ENCODE measurements around the gene CTU1. TPM values are rescaled to one million over a fixed set of nuclear protein-coding genes. Genes with fewer than 3 reads are reported as not detected.

The CTU1 gene
- total and polyA plus RNA-seq, 2 donors (not counting 1 experiment from before 2014, with no cell fraction given) = 8.1 to 8.4 TPM

DNA sequence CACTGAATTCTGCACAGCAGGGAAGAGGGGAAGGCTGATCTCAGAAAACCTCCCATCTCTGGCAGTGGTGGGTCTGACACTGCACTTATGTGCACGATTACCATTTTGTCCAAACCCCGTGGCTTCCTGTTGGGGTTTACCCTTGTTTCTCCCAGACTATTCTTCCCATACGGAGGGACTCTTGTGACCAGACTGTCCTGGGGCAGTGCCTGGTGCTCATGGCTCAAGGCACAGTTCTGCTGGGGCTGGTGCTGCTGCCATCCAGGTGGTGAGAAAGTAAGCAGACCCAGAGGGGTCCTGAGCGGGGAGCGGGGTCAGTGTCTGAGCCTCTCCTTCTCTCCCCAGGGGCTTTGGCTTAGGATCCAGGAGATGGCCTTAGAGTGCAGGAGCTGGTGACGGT, 11.4 kb upstream of the CTU1 start:
- Histone ChIP-seq H3K27me3 (replicated peaks in 1 of 4; ENCODE audit: control extremely low read depth in 1 of 4, control insufficient read depth in 3 of 4, insufficient read depth in 4 of 4, low read length in 3 of 4) (peaks cover 0 to 6% (median 0%) of the 10 kb centered on the region in 4 experiments), H3K36me3 (replicated peaks in 1 of 2; ENCODE audit: control extremely low read depth in 1 of 2, control insufficient read depth in 1 of 2, extremely low read depth in 1 of 2, insufficient read depth in 2 of 2, low read length in 1 of 2) (no peaks in the 10 kb centered on the region), H3K79me2 (ENCODE audit: control insufficient read depth, insufficient read depth, low read length) (no peaks in the 10 kb centered on the region), H3K4me3 (ENCODE audit: control extremely low read depth in 1 of 5, extremely low read depth in 1 of 5, insufficient read depth in 1 of 5, low read depth in 2 of 5, low read length in 4 of 5) (no peak overlapping the region), H3K9ac (ENCODE audit: low read length) (no peak overlapping the region), H3K4me2 (replicated peaks; ENCODE audit: low read depth, low read length, poor library complexity, severe bottlenecking) (no peak overlapping the region), H3K9me3 (ENCODE audit: control extremely low read depth in 1 of 3, control insufficient read depth in 2 of 3, insufficient read depth in 1 of 3, low read length in 2 of 3) (no peaks in the 10 kb centered on the region), H4K20me1 (ENCODE audit: control insufficient read depth, insufficient read depth, low read length, poor library complexity, severe bottlenecking) (no peaks in the 10 kb centered on the region), H3K27ac (ENCODE audit: low read length in 2 of 2) (no peak overlapping the region), H3K4me1 (ENCODE audit: control insufficient read depth in 2 of 2, insufficient read depth in 2 of 2, low read length in 2 of 2) (peaks cover 8 to 14% of the 10 kb centered on the region in 2 donors), H2AFZ (ENCODE audit: insufficient read depth, low read depth, low read length, poor library complexity, severe bottlenecking) (no peak overlapping the region)
- DNase-seq = no peak
- TF ChIP-seq, protein P1, sequence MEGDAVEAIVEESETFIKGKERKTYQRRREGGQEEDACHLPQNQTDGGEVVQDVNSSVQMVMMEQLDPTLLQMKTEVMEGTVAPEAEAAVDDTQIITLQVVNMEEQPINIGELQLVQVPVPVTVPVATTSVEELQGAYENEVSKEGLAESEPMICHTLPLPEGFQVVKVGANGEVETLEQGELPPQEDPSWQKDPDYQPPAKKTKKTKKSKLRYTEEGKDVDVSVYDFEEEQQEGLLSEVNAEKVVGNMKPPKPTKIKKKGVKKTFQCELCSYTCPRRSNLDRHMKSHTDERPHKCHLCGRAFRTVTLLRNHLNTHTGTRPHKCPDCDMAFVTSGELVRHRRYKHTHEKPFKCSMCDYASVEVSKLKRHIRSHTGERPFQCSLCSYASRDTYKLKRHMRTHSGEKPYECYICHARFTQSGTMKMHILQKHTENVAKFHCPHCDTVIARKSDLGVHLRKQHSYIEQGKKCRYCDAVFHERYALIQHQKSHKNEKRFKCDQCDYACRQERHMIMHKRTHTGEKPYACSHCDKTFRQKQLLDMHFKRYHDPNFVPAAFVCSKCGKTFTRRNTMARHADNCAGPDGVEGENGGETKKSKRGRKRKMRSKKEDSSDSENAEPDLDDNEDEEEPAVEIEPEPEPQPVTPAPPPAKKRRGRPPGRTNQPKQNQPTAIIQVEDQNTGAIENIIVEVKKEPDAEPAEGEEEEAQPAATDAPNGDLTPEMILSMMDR (IDR thresholded peaks at IDR 0.05) = no peak
- TF ChIP-seq EZH2 (IDR thresholded peaks at IDR 0.05; ENCODE audit: borderline replicate concordance, insufficient read depth, low read depth, low read length, poor library complexity, severe bottlenecking) = no peak
- ChIA-PET CTCF (no interaction called here), POLR2A (no interaction called here)
- no peaks in the 10 kb centered on the region for H3K9me3 Mint-ChIP-seq (ENCODE audit: insufficient read depth)
- no peak overlapping the region for H3K27ac Mint-ChIP-seq
- H3K4me3 Mint-ChIP-seq = no peak overlapping the region
- no peak for ATAC-seq (ENCODE audit: low read depth)
- intact Hi-C loops (cut with micrococcal nuclease) = no loop called here
- peaks cover 34% of the 10 kb centered on the region for H3K27me3 Mint-ChIP-seq
- peaks cover 10% of the 10 kb centered on the region for H3K4me1 Mint-ChIP-seq
- 81% methylated on average over 5 of the region's 6 CpGs for WGBS (ENCODE audit: insufficient coverage)

DNA sequence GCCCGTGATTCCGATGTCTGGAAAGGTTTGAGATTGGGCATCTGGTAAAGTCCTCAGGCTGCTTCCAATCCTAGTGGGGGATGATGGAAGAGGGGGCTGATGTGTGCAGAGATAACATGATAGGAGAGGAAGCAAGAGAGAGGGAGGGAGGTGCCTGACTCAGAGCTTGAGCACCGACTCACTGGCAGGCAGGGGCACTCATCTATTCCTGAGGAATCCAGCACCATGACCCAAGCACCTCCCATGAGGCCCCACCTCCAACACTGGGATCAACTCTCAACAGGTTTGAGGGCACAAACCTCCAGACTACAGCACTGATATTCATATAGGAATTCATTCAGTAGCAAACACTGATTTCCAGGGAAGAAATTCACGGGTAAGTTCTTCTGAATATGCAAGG, 10.9 kb upstream of the CTU1 start:
- H3K27ac ChIP-seq (ENCODE audit: low read length in 2 of 2) = no peak overlapping the region
- Mint-ChIP-seq H3K4me1 (peaks cover 10% of the 10 kb centered on the region), H3K4me3 (no peak overlapping the region), H3K9me3 (ENCODE audit: insufficient read depth) (no peaks in the 10 kb centered on the region), H3K27ac (no peak overlapping the region), H3K27me3 (peaks cover 33% of the 10 kb centered on the region)
- H3K4me2 ChIP-seq (replicated peaks; ENCODE audit: low read depth, low read length, poor library complexity, severe bottlenecking) = no peak overlapping the region
- WGBS (ENCODE audit: insufficient coverage) = 67% methylated on average over 4 of the region's 4 CpGs
- H2AFZ ChIP-seq (ENCODE audit: insufficient read depth, low read depth, low read length, poor library complexity, severe bottlenecking) = no peak overlapping the region
- H3K9ac ChIP-seq (ENCODE audit: low read length) = no peak overlapping the region
- TF ChIP-seq, protein P1 (IDR thresholded peaks at IDR 0.05) = no peak
- no peak for TF ChIP-seq EZH2 (IDR thresholded peaks at IDR 0.05; ENCODE audit: borderline replicate concordance, insufficient read depth, low read depth, low read length, poor library complexity, severe bottlenecking)
- POLR2A ChIA-PET = no interaction called here
- H3K9me3 ChIP-seq (ENCODE audit: control extremely low read depth in 1 of 3, control insufficient read depth in 2 of 3, insufficient read depth in 1 of 3, low read length in 2 of 3) = no peaks in the 10 kb centered on the region
- DNase-seq (no peak), ATAC-seq (ENCODE audit: low read depth) (no peak)
- H4K20me1 ChIP-seq (ENCODE audit: control insufficient read depth, insufficient read depth, low read length, poor library complexity, severe bottlenecking) = no peaks in the 10 kb centered on the region
- H3K79me2 ChIP-seq (ENCODE audit: control insufficient read depth, insufficient read depth, low read length) = no peaks in the 10 kb centered on the region
- intact Hi-C loops (cut with micrococcal nuclease) = no loop called here
- CTCF ChIA-PET = no interaction called here
- peaks cover 8 to 12% of the 10 kb centered on the region in 2 donors for H3K4me1 ChIP-seq (ENCODE audit: control insufficient read depth in 2 of 2, insufficient read depth in 2 of 2, low read length in 2 of 2)
- H3K27me3 ChIP-seq (replicated peaks in 1 of 4; ENCODE audit: control extremely low read depth in 1 of 4, control insufficient read depth in 3 of 4, insufficient read depth in 4 of 4, low read length in 3 of 4) = peaks cover 0 to 8% (median 2%) of the 10 kb centered on the region in 4 experiments
- H3K36me3 ChIP-seq (replicated peaks in 1 of 2; ENCODE audit: control extremely low read depth in 1 of 2, control insufficient read depth in 1 of 2, extremely low read depth in 1 of 2, insufficient read depth in 2 of 2, low read length in 1 of 2) = no peaks in the 10 kb centered on the region
- H3K4me3 ChIP-seq (ENCODE audit: control extremely low read depth in 1 of 5, extremely low read depth in 1 of 5, insufficient read depth in 1 of 5, low read depth in 2 of 5, low read length in 4 of 5) = no peak overlapping the region

Measured in B cell (primary cell).